DMS53 treated with DMSO at 0.1 percent for 48 hours (cell line): ENCODE results near the gene SCAANT1.

Source experiments
- DNase-seq: peaks from one replicate; lab custom pipeline; 2025; ENCODE audit not compliant: unreplicated experiment; lab: John Stamatoyannopoulos, UW

SCAANT1 gene

GRCh38 chr3:63905731-63906620 lies 6.2 kb downstream of the SCAANT1 start:
- no peak for DNase-seq

GRCh38 chr3:63900459-63900858 lies 11.7 kb downstream of the SCAANT1 start:
- DNase-seq = no peak

- no peak for DNase-seq
These were observed 12.2 kb downstream of the SCAANT1 start for GRCh38 chr3:63900010-63900409.

GRCh38 chr3:63896332-63897030 lies 15.7 kb downstream of the SCAANT1 start:
- DNase-seq = no peak

GRCh38 chr3:63895422-63896189 lies 16.6 kb downstream of the SCAANT1 start:
- DNase-seq = no peak

- no peak for DNase-seq
These were observed 19.3 kb downstream of the SCAANT1 start for GRCh38 chr3:63892773-63893352.

GRCh38 chr3:63891518-63891917 lies 20.7 kb downstream of the SCAANT1 start:
- no peak for DNase-seq

- no peak for DNase-seq
These were observed 25.3 kb downstream of the SCAANT1 start for GRCh38 chr3:63886858-63887257.

GRCh38 chr3:63880653-63881052 lies 31.5 kb downstream of the SCAANT1 start:
- no peak for DNase-seq

GRCh38 chr3:63878394-63879060 lies 33.7 kb downstream of the SCAANT1 start:
- DNase-seq = no peak

GRCh38 chr3:63877737-63878393 lies 34.3 kb downstream of the SCAANT1 start:
- no peak for DNase-seq

GRCh38 chr3:63876260-63876659 lies 35.9 kb downstream of the SCAANT1 start:
- DNase-seq = no peak

- DNase-seq = no peak
These were observed 36.7 kb downstream of the SCAANT1 start for GRCh38 chr3:63875510-63875909.

- no peak for DNase-seq
These were observed 37.4 kb downstream of the SCAANT1 start for GRCh38 chr3:63874769-63875168.

- no peak for DNase-seq
These were observed 39.9 kb downstream of the SCAANT1 start for GRCh38 chr3:63872135-63872924.

- DNase-seq = no peak
These were observed 41.6 kb downstream of the SCAANT1 start for GRCh38 chr3:63870615-63871005.

GRCh38 chr3:63869940-63870614 lies 42.1 kb downstream of the SCAANT1 start:
- DNase-seq = no peak

- DNase-seq = no peak
These were observed 45.0 kb downstream of the SCAANT1 start for GRCh38 chr3:63867225-63867624.

GRCh38 chr3:63864965-63865327 lies 47.2 kb downstream of the SCAANT1 start:
- DNase-seq = no peak
